ENCODE results near the gene POLR3GL.

- TF ChIP-seq POLR2A (IDR thresholded peaks at IDR 0.05) (no peak), CTCF (IDR thresholded peaks at IDR 0.05) (no peak), POLR2AphosphoS5 (IDR thresholded peaks at IDR 0.05) (no peak)
These were observed 22.1 kb upstream of the POLR3GL start for GRCh38 chr1:145942405-145942804.

Measured in breast epithelium (tissue), 3 donors.